IMR-90 (cell line): ENCODE measurements around the gene COL5A1. TPM values are rescaled to one million over a fixed set of nuclear protein-coding genes. Genes with fewer than 3 reads are reported as not detected.

ENCODE experiments used
- ATAC-seq: fragments of 200-7000 bp; cut with Tn5 transposase; 2 replicates; pipeline ENCODE4 v1.9.1; 2020; ENCODE audit warnings: low read depth, mild to moderate bottlenecking, moderate library complexity
- BruUV-seq: library from RNA; stranded (reverse); fragments of 400-500 nt; replicated peaks from 2 replicates; lab custom pipeline; 2021; lab: Mats Ljungman, UMichigan
- CTCF ChIA-PET: fragments of 300-600 bp; formaldehyde crosslinking; extraction: SDS; loops from one replicate; lab custom pipeline; 2021; ENCODE audit warnings: antibody characterized with exemption; lab: Yijun Ruan, JAX
- POLR2A ChIA-PET: fragments of 300-600 bp; sonication (Branson Sonifier 250); formaldehyde crosslinking; loops from one replicate; lab custom pipeline; 2022; ENCODE audit warnings: antibody characterized with exemption; ENCODE audit not compliant: unreplicated experiment; lab: Charles Lee
- DNase-seq: peaks from one replicate; pipeline ENCODE4 v3.0.0; 2013
- H2AFZ ChIP-seq: replicated peaks from 2 replicates; pipeline ENCODE3; 2013; ENCODE audit warnings: low read length, mild to moderate bottlenecking; ENCODE audit not compliant: poor library complexity
- H2AK5ac ChIP-seq: 2 replicates; pipeline ENCODE4 v1.6.1; 2013; ENCODE audit warnings: low read depth, low read length, inconsistent platforms
- H2AK9ac ChIP-seq: replicated peaks from 2 replicates; pipeline ENCODE3; 2013; ENCODE audit warnings: mild to moderate bottlenecking, low read depth, low read length, moderate library complexity; ENCODE audit not compliant: poor library complexity
- H2BK120ac ChIP-seq: 2 replicates; pipeline ENCODE4 v1.6.1; 2013; ENCODE audit warnings: low read depth, low read length, inconsistent platforms
- H2BK15ac ChIP-seq: 3 replicates; pipeline ENCODE4 v1.6.1; 2013; ENCODE audit warnings: low read depth, low read length, inconsistent platforms
- H2BK20ac ChIP-seq: 2 replicates; pipeline ENCODE4 v1.6.1; 2013; ENCODE audit warnings: low read depth, mild to moderate bottlenecking, inconsistent platforms, low read length, moderate library complexity
- H2BK5ac ChIP-seq: 2 replicates; pipeline ENCODE4 v1.6.1; 2013; ENCODE audit warnings: mild to moderate bottlenecking, low read depth, low read length, inconsistent platforms; ENCODE audit not compliant: poor library complexity, severe bottlenecking
- H3K14ac ChIP-seq: replicated peaks from 2 replicates; pipeline ENCODE4 v1.6.1; 2013; ENCODE audit warnings: low read depth, low read length, inconsistent platforms
- H3K18ac ChIP-seq: 2 replicates; pipeline ENCODE4 v1.6.1; 2013; ENCODE audit warnings: low read depth, low read length, control low read depth
- H3K23ac ChIP-seq: 2 replicates; pipeline ENCODE4 v1.6.1; 2013; ENCODE audit warnings: low read depth, low read length, inconsistent platforms
- H3K27ac ChIP-seq: 2 replicates; pipeline ENCODE4 v1.5.1; 2013; ENCODE audit warnings: mild to moderate bottlenecking, control low read depth, low read length; ENCODE audit not compliant: insufficient read depth
- H3K27me3 ChIP-seq: 2 replicates; pipeline ENCODE4 v1.6.1; 2013; ENCODE audit warnings: low read length; ENCODE audit not compliant: control insufficient read depth, insufficient read depth
- H3K36me3 ChIP-seq: 2 replicates; pipeline ENCODE4 v1.6.1; 2013; ENCODE audit warnings: low read length, mixed read lengths; ENCODE audit not compliant: control insufficient read depth, insufficient read depth
- H3K4ac ChIP-seq: 2 replicates; pipeline ENCODE4 v1.6.1; 2013; ENCODE audit warnings: low read depth, low read length, inconsistent platforms
- H3K4me1 ChIP-seq: 2 replicates; pipeline ENCODE4 v1.6.1; 2013; ENCODE audit warnings: low read length, mixed read lengths; ENCODE audit not compliant: control insufficient read depth, insufficient read depth
- H3K4me2 ChIP-seq: 2 replicates; pipeline ENCODE4 v1.6.1; 2013; ENCODE audit warnings: low read depth, mild to moderate bottlenecking, control low read depth, low read length, moderate library complexity
- H3K4me3 ChIP-seq: 2 replicates; pipeline ENCODE4 v1.5.1; 2013; ENCODE audit warnings: low read depth, mild to moderate bottlenecking, control low read depth, low read length, moderate library complexity; ENCODE audit not compliant: insufficient read depth
- H3K56ac ChIP-seq: 2 replicates; pipeline ENCODE4 v1.6.1; 2013; ENCODE audit warnings: low read length, inconsistent platforms; ENCODE audit not compliant: insufficient read depth; ENCODE audit errors: extremely low read depth
- H3K79me1 ChIP-seq, 2 experiments: 2 replicates each; pipeline ENCODE4 v1.6.1; 2013; ENCODE audit warnings: low read length in 2 of 2, inconsistent platforms in 1 of 2, low read depth in 1 of 2
- H3K9ac ChIP-seq: 2 replicates; pipeline ENCODE4 v1.6.1; 2013; ENCODE audit warnings: low read depth, low read length, control low read depth
- H3K9me1 ChIP-seq: 2 replicates; pipeline ENCODE4 v1.6.1; 2013; ENCODE audit warnings: low read length, inconsistent platforms; ENCODE audit not compliant: insufficient read depth
- H3K9me3 ChIP-seq: 2 replicates; pipeline ENCODE4 v1.6.1; 2013; ENCODE audit warnings: low read length; ENCODE audit not compliant: control insufficient read depth, insufficient read depth
- H4K20me1 ChIP-seq: 2 replicates; pipeline ENCODE4 v1.6.1; 2013; ENCODE audit warnings: low read length, inconsistent platforms; ENCODE audit not compliant: insufficient read depth
- H4K5ac ChIP-seq: 2 replicates; pipeline ENCODE4 v1.6.1; 2013; ENCODE audit warnings: mild to moderate bottlenecking, low read depth, low read length, control low read depth
- H4K8ac ChIP-seq, 2 experiments: 2 replicates each; pipeline ENCODE4 v1.6.1; 2013; ENCODE audit warnings: low read depth in 2 of 2, low read length in 2 of 2, control low read depth in 1 of 2, inconsistent platforms in 1 of 2
- H4K91ac ChIP-seq: 2 replicates; pipeline ENCODE4 v1.6.1; 2013; ENCODE audit warnings: low read depth, low read length, inconsistent platforms; ENCODE audit not compliant: insufficient read depth
- BHLHE40 ChIP-seq: fragments of 150-350 bp; IDR thresholded peaks from 2 replicates; pipeline ENCODE4 v1.6.1; 2016; ENCODE audit warnings: mild to moderate bottlenecking, low read depth, low read length
- MAFK ChIP-seq: IDR thresholded peaks from 2 replicates; pipeline ENCODE4 v1.6.1; 2012; ENCODE audit warnings: low read depth, low read length, improper control_type of control experiment
- RAD21 ChIP-seq: IDR thresholded peaks from 2 replicates; pipeline ENCODE4 v1.6.1; 2012; ENCODE audit warnings: low read length, improper control_type of control experiment
- RCOR1 ChIP-seq: IDR thresholded peaks from 2 replicates; pipeline ENCODE4 v1.6.1; 2012; ENCODE audit warnings: mild to moderate bottlenecking, low read length, improper control_type of control experiment; ENCODE audit not compliant: insufficient replicate concordance
- SMC3 ChIP-seq: fragments of 150-350 bp; IDR thresholded peaks from 2 replicates; pipeline ENCODE4 v1.6.1; 2016; ENCODE audit warnings: low read depth, mild to moderate bottlenecking, antibody characterized with exemption, low read length, moderate library complexity
- USF2 ChIP-seq: fragments of 150-350 bp; IDR thresholded peaks from 2 replicates; pipeline ENCODE4 v1.6.1; 2017; ENCODE audit warnings: mild to moderate bottlenecking, antibody characterized with exemption, low read length, low read depth
- WGBS, 2 experiments: methylation state at CpG; one replicate each; pipeline versions ENCODE4 v1.1.5 to v1.1.7; 2013; ENCODE audit warnings: missing lambda C conversion rate in 2 of 2; ENCODE audit not compliant: insufficient read length in 1 of 2; ENCODE audit errors: extremely low coverage in 2 of 2; 5-methylcytosine and 5-hydroxymethylcytosine counted together
- dilution Hi-C: fragments of 300-500 bp; cut with HindIII; formaldehyde crosslinking; loops from one replicate; pipeline ENCODE4 v1.14.3; 2018; ENCODE audit warnings: low sequenced_read_pairs; ENCODE audit not compliant: unreplicated experiment
- in situ Hi-C: fragments of 300-500 bp; cut with MboI; formaldehyde crosslinking; loops from 3 replicates; pipeline ENCODE4 v1.14.3; 2019; ENCODE audit warnings: low sequenced_read_pairs, inconsistent platforms, mixed read lengths
- intact Hi-C: fragments of 100-400 bp; cut with micrococcal nuclease; formaldehyde crosslinking; loops from 2 replicates; pipeline ENCODE4 v1.10.0; 2022
- polyA plus RNA-seq, 3 experiments: library from polyadenylated mRNA; depleted of rRNA; stranded (reverse); fragments of >200 nt; gene quantifications; 2 replicates each; pipeline ENCODE4 v1.2.3, GENCODE V29; 2012; ENCODE audit warnings: low replicate concordance in 1 of 3
- total RNA-seq: library from RNA; depleted of rRNA; stranded (reverse); fragments of >200 nt; gene quantifications from 2 replicates; pipeline ENCODE4 v1.2.3, GENCODE V29; 2012

Gene COL5A1
- total and polyA plus RNA-seq, 2 of the 4 experiments (the other 2 are of a cell fraction), result 19.2 to 173 TPM

- in situ Hi-C loops, result no loop called here
- no peak overlapping the region for H3K4me2 ChIP-seq
- H3K36me3 ChIP-seq, result peaks cover 47% of the 10 kb centered on the region
These were observed 9.0 kb downstream of the COL5A1 start for GRCh38 chr9:134650431-134651190.

More at GRCh38 chr9:134650431-134651190, 9.0 kb downstream of the COL5A1 start:
- peaks cover 6 to 100% of the 10 kb centered on the region in 2 experiments; a peak in 3 of 4 replicates for H3K79me1 ChIP-seq
- BruUV-seq, result no TSS peak
- no peak overlapping the region for H2BK5ac ChIP-seq
- H2BK20ac ChIP-seq, result no peak overlapping the region
- no peak overlapping the region for H2BK120ac ChIP-seq
- peaks cover 34% of the 10 kb centered on the region for H3K4me1 ChIP-seq
- no peak for DNase-seq
- H3K4me3 ChIP-seq, result no peak overlapping the region
- ATAC-seq, result no peak
- WGBS, 2 experiments, result 97% methylated on average over 22 of the region's 26 CpGs; no CpG with 5 or more reads in 1 of the 2 experiments
- CTCF ChIA-PET, result no interaction called here
- H3K27ac ChIP-seq, result no peak overlapping the region
- no peak overlapping the region for H2BK15ac ChIP-seq
- H3K56ac ChIP-seq, result no peak overlapping the region
- peak overlapping the region; percentile 25 for H2AK9ac ChIP-seq
- intact Hi-C loops, result no loop called here
- no peak overlapping the region for H4K8ac ChIP-seq
- H3K9me1 ChIP-seq, result peaks cover 55% of the 10 kb centered on the region
- H3K9ac ChIP-seq, result no peak overlapping the region
- POLR2A ChIA-PET, result no interaction called here
- no peaks in the 10 kb centered on the region for H3K9me3 ChIP-seq
- H2AFZ ChIP-seq, result peak overlapping the region; percentile 48
- TF ChIP-seq MAFK (no peak), USF2 (no peak), SMC3 (no peak), BHLHE40 (no peak), RCOR1 (no peak), RAD21 (no peak)
- H3K4ac ChIP-seq, result no peak overlapping the region
- peaks cover 97% of the 10 kb centered on the region for H4K20me1 ChIP-seq
- dilution Hi-C loops, result no loop called here
- no peak overlapping the region for H4K5ac ChIP-seq
- no peak overlapping the region for H3K23ac ChIP-seq
- H3K14ac ChIP-seq, result no peak overlapping the region
- H3K18ac ChIP-seq, result no peak overlapping the region
- 0 out of 2 replicates have a peak overlapping the region, but pooled peaks have one; percentile 3 for H2AK5ac ChIP-seq
- H4K91ac ChIP-seq, result no peak overlapping the region
- H3K27me3 ChIP-seq, result no peaks in the 10 kb centered on the region
